HEK293 (cell line): Measurements from ENCODE around the gene CFAP73.

Source experiments
- CTCF ChIA-PET: fragments of 350-600 bp; formaldehyde crosslinking; extraction: SDS; loops from one replicate; lab custom pipeline; 2021; ENCODE audit warnings: antibody characterized with exemption; lab: Yijun Ruan, JAX
- POLR2A ChIA-PET: fragments of 300-600 bp; formaldehyde crosslinking; extraction: SDS; loops from one replicate; lab custom pipeline; 2020; ENCODE audit warnings: antibody characterized with exemption, inconsistent platforms; lab: Yijun Ruan, JAX
- H3K27ac ChIP-seq: fragments of 200-500 bp; sonication (Bioruptor generic); 2 replicates; pipeline ENCODE4 v1.5.1; 2014; ENCODE audit warnings: low read depth, low read length, control low read depth, inconsistent platforms; ENCODE audit errors: extremely low read depth
- H3K36me3 ChIP-seq, 2 experiments: fragments of 200-500 bp in 1 of 2; sonication (Bioruptor generic) in 1 of 2; 1 replicate in 1 of 2; 2 replicates in 1 of 2; pipeline ENCODE4 v1.5.1; 2014 to 2017; ENCODE audit warnings: inconsistent platforms in 2 of 2, low read length in 2 of 2; ENCODE audit not compliant: control insufficient read depth in 2 of 2, insufficient read depth in 1 of 2
- H3K4me1 ChIP-seq: fragments of 200-500 bp; sonication (Bioruptor generic); 2 replicates; pipeline ENCODE4 v1.5.1; 2014; ENCODE audit warnings: mild to moderate bottlenecking, low read length, inconsistent platforms; ENCODE audit not compliant: control insufficient read depth, insufficient read depth
- H3K4me3 ChIP-seq: 2 replicates; pipeline ENCODE4 v1.5.1; 2011; ENCODE audit warnings: low read depth, mild to moderate bottlenecking, control low read depth, low read length, moderate library complexity
- H3K9me3 ChIP-seq: fragments of 200-500 bp; sonication (Bioruptor generic); 2 replicates; pipeline ENCODE4 v1.5.1; 2014; ENCODE audit warnings: low read depth, low read length, inconsistent platforms; ENCODE audit not compliant: control insufficient read depth, insufficient read depth
- CTCF ChIP-seq: fragments of 450-650 bp; formaldehyde crosslinking; IDR thresholded peaks from 2 replicates; pipeline ENCODE4 v1.5.1; 2016; ENCODE audit warnings: missing biosample characterization, missing genetic modification characterization
- KLF10 ChIP-seq: fragments of 450-650 bp; IDR thresholded peaks from 2 replicates; pipeline ENCODE4 v1.5.1; 2018; ENCODE audit warnings: missing biosample characterization, mild to moderate bottlenecking, missing genetic modification characterization
- KLF17 ChIP-seq: fragments of 450-650 bp; formaldehyde crosslinking; IDR thresholded peaks from 2 replicates; pipeline ENCODE4 v1.5.1; 2016; ENCODE audit warnings: missing biosample characterization, missing genetic modification characterization
- MYNN ChIP-seq: fragments of 450-650 bp; formaldehyde crosslinking; IDR thresholded peaks from 2 replicates; pipeline ENCODE4 v1.5.1; 2016; ENCODE audit warnings: missing biosample characterization, missing genetic modification characterization, borderline replicate concordance
- PRDM1 ChIP-seq: fragments of 450-650 bp; formaldehyde crosslinking; IDR thresholded peaks from 2 replicates; pipeline ENCODE4; 2016; ENCODE audit warnings: missing biosample characterization, missing genetic modification characterization
- SALL2 ChIP-seq: fragments of 450-650 bp; formaldehyde crosslinking; IDR thresholded peaks from 2 replicates; pipeline ENCODE4 v1.5.0; 2017; ENCODE audit warnings: missing biosample characterization, mild to moderate bottlenecking, missing genetic modification characterization, borderline replicate concordance
- SP3 ChIP-seq: fragments of 450-650 bp; formaldehyde crosslinking; IDR thresholded peaks from 2 replicates; pipeline ENCODE4 v1.5.1; 2016; ENCODE audit warnings: missing biosample characterization, missing genetic modification characterization
- ZBTB1 ChIP-seq: fragments of 450-650 bp; formaldehyde crosslinking; IDR thresholded peaks from 2 replicates; pipeline ENCODE4 v1.5.1; 2016; ENCODE audit warnings: missing biosample characterization, missing genetic modification characterization
- ZBTB20 ChIP-seq: fragments of 450-650 bp; formaldehyde crosslinking; IDR thresholded peaks from 2 replicates; pipeline ENCODE4 v1.5.1; 2016; ENCODE audit warnings: missing biosample characterization, missing genetic modification characterization
- ZBTB44 ChIP-seq: fragments of 450-650 bp; IDR thresholded peaks from 2 replicates; pipeline ENCODE4 v1.5.1; 2018; ENCODE audit warnings: missing biosample characterization, mild to moderate bottlenecking, missing genetic modification characterization
- ZFHX2 ChIP-seq: fragments of 450-650 bp; formaldehyde crosslinking; conservative IDR thresholded peaks from 2 replicates; pipeline ENCODE4 v1.5.1; 2016; ENCODE audit warnings: missing biosample characterization, missing genetic modification characterization
- ZFP69B ChIP-seq: fragments of 450-650 bp; formaldehyde crosslinking; IDR thresholded peaks from 2 replicates; pipeline ENCODE4 v1.5.1; 2016; ENCODE audit warnings: missing biosample characterization, missing genetic modification characterization
- ZNF132 ChIP-seq: fragments of 450-650 bp; formaldehyde crosslinking; IDR thresholded peaks from 2 replicates; pipeline ENCODE4 v1.5.1; 2017; ENCODE audit warnings: missing biosample characterization, missing genetic modification characterization, borderline replicate concordance
- ZNF175 ChIP-seq: fragments of 450-650 bp; formaldehyde crosslinking; IDR thresholded peaks from 2 replicates; pipeline ENCODE4 v1.5.1; 2016; ENCODE audit warnings: missing biosample characterization, missing genetic modification characterization
- ZNF2 ChIP-seq: fragments of 450-650 bp; formaldehyde crosslinking; IDR thresholded peaks from 2 replicates; pipeline ENCODE4 v1.5.1; 2016; ENCODE audit warnings: missing biosample characterization, missing genetic modification characterization
- ZNF223 ChIP-seq: fragments of 450-650 bp; formaldehyde crosslinking; IDR thresholded peaks from 2 replicates; pipeline ENCODE4 v1.5.1; 2016; ENCODE audit warnings: missing biosample characterization, missing genetic modification characterization
- ZNF280D ChIP-seq: fragments of 450-650 bp; formaldehyde crosslinking; IDR thresholded peaks from 2 replicates; pipeline ENCODE4 v1.5.1; 2016; ENCODE audit warnings: missing biosample characterization, missing genetic modification characterization
- ZNF292 ChIP-seq: fragments of 450-650 bp; formaldehyde crosslinking; IDR thresholded peaks from 2 replicates; pipeline ENCODE4 v1.5.1; 2016; ENCODE audit warnings: low read depth, missing biosample characterization, missing genetic modification characterization, borderline replicate concordance
- ZNF354C ChIP-seq: fragments of 450-650 bp; formaldehyde crosslinking; IDR thresholded peaks from 2 replicates; pipeline ENCODE4 v1.5.1; 2016; ENCODE audit warnings: missing biosample characterization, missing genetic modification characterization, low read depth, borderline replicate concordance
- ZNF426 ChIP-seq: fragments of 450-650 bp; formaldehyde crosslinking; IDR thresholded peaks from 2 replicates; pipeline ENCODE4 v1.5.1; 2017; ENCODE audit warnings: missing biosample characterization, missing genetic modification characterization, mild to moderate bottlenecking, inconsistent platforms, moderate library complexity
- ZNF449 ChIP-seq: fragments of 450-650 bp; formaldehyde crosslinking; IDR thresholded peaks from 2 replicates; pipeline ENCODE4 v1.5.1; 2017; ENCODE audit warnings: missing biosample characterization, mild to moderate bottlenecking, missing genetic modification characterization, moderate library complexity
- ZNF510 ChIP-seq: fragments of 450-650 bp; formaldehyde crosslinking; IDR thresholded peaks from 2 replicates; pipeline ENCODE4 v1.5.1; 2018; ENCODE audit warnings: mild to moderate bottlenecking, missing genetic modification characterization, missing biosample characterization; ENCODE audit not compliant: insufficient replicate concordance
- ZNF549 ChIP-seq: fragments of 450-650 bp; IDR thresholded peaks from 2 replicates; pipeline ENCODE4 v1.5.1; 2018; ENCODE audit warnings: missing biosample characterization, missing genetic modification characterization, mild to moderate bottlenecking, inconsistent platforms, moderate library complexity
- ZNF580 ChIP-seq: fragments of 450-650 bp; formaldehyde crosslinking; IDR thresholded peaks from 2 replicates; pipeline ENCODE4 v1.5.1; 2016; ENCODE audit warnings: missing biosample characterization, missing genetic modification characterization
- ZNF621 ChIP-seq: fragments of 450-650 bp; formaldehyde crosslinking; IDR thresholded peaks from 2 replicates; pipeline ENCODE4 v1.5.1; 2017; ENCODE audit warnings: missing biosample characterization, missing genetic modification characterization
- ZNF660 ChIP-seq: fragments of 450-650 bp; IDR thresholded peaks from 2 replicates; pipeline ENCODE4 v1.5.1; 2018; ENCODE audit warnings: missing biosample characterization, mild to moderate bottlenecking, missing genetic modification characterization
- ZNF664 ChIP-seq: fragments of 450-650 bp; formaldehyde crosslinking; IDR thresholded peaks from 2 replicates; pipeline ENCODE4 v1.5.1; 2016; ENCODE audit warnings: missing biosample characterization, missing genetic modification characterization

Gene CFAP73

GRCh38 chr12:113185180-113186032 is 35.9 kb downstream of the CFAP73 start, which contains the start of the genes DDX54 and RITA1:
TSS of gene DDX54 (minus strand) at chr12:113185478. CDS start at chr12:113185451, 27 bp downstream.
TSS of gene RITA1 (plus strand) at chr12:113185721. CDS start at chr12:113186747, 1,026 bp downstream.
- H3K36me3 ChIP-seq = peaks cover 18 to 48% of the 10 kb centered on the region in 2 experiments; a peak in 2 of 3 replicates
- ChIA-PET CTCF (interaction anchor here (0.7 to 1.8 kb wide), 3 partner anchors 12 to 38 kb away, joined by 3 to 9 read pairs (median 8); no protein-coding TSS in a partner anchor), POLR2A (interaction anchor here (0.5 to 2.3 kb wide), 13 partner anchors 8 to 237 kb away, joined by 3 to 16 read pairs (median 5); partner anchors contain the start of genes SDSL, SLC8B1 and TPCN1)
- H3K4me1 ChIP-seq = peaks cover 3% of the 10 kb centered on the region; the same call in 1 of the 2 replicates
- H3K27ac ChIP-seq = peak within 1 kb of the TSS; percentile 94
- no peaks in the 10 kb centered on the region for H3K9me3 ChIP-seq
- peak within 1 kb of the TSS; percentile 99 for H3K4me3 ChIP-seq
- TF ChIP-seq SP3 (tag by site-specific recombination) (peak; percentile 89), ZNF132 (tag by site-specific recombination) (no peak), PRDM1 (tag by site-specific recombination) (no peak), ZNF580 (peak; percentile 89), MYNN (tag by site-specific recombination) (0 out of 2 replicates have a peak, but pooled peaks have one; percentile 14), ZNF449 (tag by site-specific recombination) (0 out of 2 replicates have a peak, but pooled peaks have one; percentile 45), ZNF549 (no peak), KLF10 (peak; percentile 89), ZNF660 (peak; percentile 72), ZFHX2 (tag by site-specific recombination) (peak; percentile 62), ZFP69B (tag by site-specific recombination) (peak; percentile 77; the same call in 1 of the 2 replicates), ZNF175 (tag by site-specific recombination) (no peak), ZBTB44 (no peak), ZNF664 (no peak), KLF17 (tag by site-specific recombination) (peak; percentile 85), ZNF2 (tag by site-specific recombination) (peak; percentile 86; the same call in 1 of the 2 replicates), ZBTB1 (peak; percentile 87), ZNF426 (no peak), ZNF621 (tag by site-specific recombination) (no peak), ZNF354C (tag by site-specific recombination) (no peak), ZNF280D (tag by site-specific recombination) (no peak), ZNF223 (no peak), SALL2 (no peak), ZNF292 (tag by site-specific recombination) (no peak), CTCF (tag by site-specific recombination) (no peak), ZNF510 (tag by site-specific recombination) (no peak), ZBTB20 (tag by site-specific recombination) (peak; percentile 99)
